ENCODE results near the gene NDUFA12.

The NDUFA12 gene

GRCh38 chr12:95016120-95016519 lies 12.6 kb upstream of the NDUFA12 start:
- no peak overlapping the region for H3K4me3 ChIP-seq (replicated peaks; ENCODE audit: insufficient read depth, low read length)
- H3K27ac ChIP-seq (replicated peaks) = no peak overlapping the region
- H3K27me3 ChIP-seq (ENCODE audit: insufficient read depth, poor library complexity, severe bottlenecking) = no peaks in the 10 kb centered on the region
- DNase-seq (ENCODE audit: low read depth in 1 of 2, low spot score in 1 of 2) = no peak
- TF ChIP-seq SPI1 (IDR thresholded peaks at IDR 0.05; ENCODE audit: borderline replicate concordance, low read depth) (no peak), GABPA (IDR thresholded peaks at IDR 0.05; ENCODE audit: low read depth) (no peak), REST (IDR thresholded peaks at IDR 0.05; ENCODE audit: insufficient replicate concordance, low read depth) (no peak), POLR2AphosphoS5 (IDR thresholded peaks at IDR 0.05; ENCODE audit: low read depth) (no peak), CTCF (IDR thresholded peaks at IDR 0.05; ENCODE audit: insufficient read depth, low read length) (no peak)

- H3K27me3 ChIP-seq (ENCODE audit: insufficient read depth, poor library complexity, severe bottlenecking) = no peaks in the 10 kb centered on the region
- no peak overlapping the region for H3K4me3 ChIP-seq (replicated peaks; ENCODE audit: insufficient read depth, low read length)
- DNase-seq (ENCODE audit: low read depth in 1 of 2, low spot score in 1 of 2) = no peak
- TF ChIP-seq CTCF (IDR thresholded peaks at IDR 0.05; ENCODE audit: insufficient read depth, low read length) (no peak), REST (IDR thresholded peaks at IDR 0.05; ENCODE audit: insufficient replicate concordance, low read depth) (no peak), GABPA (IDR thresholded peaks at IDR 0.05; ENCODE audit: low read depth) (no peak), SPI1 (IDR thresholded peaks at IDR 0.05; ENCODE audit: borderline replicate concordance, low read depth) (peak; percentile 90), POLR2AphosphoS5 (IDR thresholded peaks at IDR 0.05; ENCODE audit: low read depth) (no peak)
- no peak overlapping the region for H3K27ac ChIP-seq (replicated peaks)
Observed at GRCh38 chr12:95014554-95014953, 11.1 kb upstream of the NDUFA12 start.

GRCh38 chr12:95006206-95006605 lies 2.7 kb upstream of the NDUFA12 start:
- no peak overlapping the region for H3K4me3 ChIP-seq (replicated peaks; ENCODE audit: insufficient read depth, low read length)
- H3K27ac ChIP-seq (replicated peaks) = no peak overlapping the region
- TF ChIP-seq GABPA (IDR thresholded peaks at IDR 0.05; ENCODE audit: low read depth) = no peak
- TF ChIP-seq CTCF (IDR thresholded peaks at IDR 0.05; ENCODE audit: insufficient read depth, low read length) = no peak
- no peak for TF ChIP-seq REST (IDR thresholded peaks at IDR 0.05; ENCODE audit: insufficient replicate concordance, low read depth)
- TF ChIP-seq POLR2AphosphoS5 (IDR thresholded peaks at IDR 0.05; ENCODE audit: low read depth) = no peak
- TF ChIP-seq SPI1 (IDR thresholded peaks at IDR 0.05; ENCODE audit: borderline replicate concordance, low read depth) = no peak
- no peaks in the 10 kb centered on the region for H3K27me3 ChIP-seq (ENCODE audit: insufficient read depth, poor library complexity, severe bottlenecking)
- DNase-seq (ENCODE audit: low read depth in 1 of 2, low spot score in 1 of 2) = no peak
